ENCODE measurements around the gene TPR.
"Not testable (repeated sequence)": the region's sequence is repeated elsewhere in the genome, so short reads cannot be mapped to it uniquely, and the experiment has no call there.

TPR gene

GRCh38 chr1:186375152-186375928 is at the start of gene TPR, which contains the start of gene ODR4:
TSS of gene TPR (minus strand) at chr1:186375253. CDS start at chr1:186375028, 225 bp downstream.
TSS of gene ODR4 (plus strand) at chr1:186375838. CDS start at chr1:186379786, 3,948 bp downstream.
- peak; percentile 91 to 95 (median 91) for DNase-seq (ENCODE audit: low read depth in 3 of 3)

DNA sequence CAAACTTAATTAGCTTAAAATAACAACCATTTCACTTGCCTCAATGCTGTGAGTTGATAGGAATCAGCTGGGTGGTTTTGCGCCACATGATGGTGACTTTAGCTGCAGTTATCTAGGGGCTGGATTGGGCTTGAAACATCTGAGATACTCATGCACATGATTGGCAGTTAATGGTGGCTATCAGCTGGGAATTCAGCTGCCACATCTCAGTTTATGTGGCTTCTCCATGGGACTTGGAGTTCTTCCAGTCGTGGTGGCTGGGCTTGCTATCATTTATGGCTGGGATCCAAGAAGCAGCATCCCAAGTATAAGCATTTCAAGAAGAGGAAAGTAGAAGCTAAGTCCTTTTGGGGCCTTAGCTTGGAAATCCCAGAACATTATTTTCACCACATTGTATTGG is 49.5 kb upstream of the TPR start:
- DNase-seq (ENCODE audit: low read depth in 3 of 3), result no peak

DNA sequence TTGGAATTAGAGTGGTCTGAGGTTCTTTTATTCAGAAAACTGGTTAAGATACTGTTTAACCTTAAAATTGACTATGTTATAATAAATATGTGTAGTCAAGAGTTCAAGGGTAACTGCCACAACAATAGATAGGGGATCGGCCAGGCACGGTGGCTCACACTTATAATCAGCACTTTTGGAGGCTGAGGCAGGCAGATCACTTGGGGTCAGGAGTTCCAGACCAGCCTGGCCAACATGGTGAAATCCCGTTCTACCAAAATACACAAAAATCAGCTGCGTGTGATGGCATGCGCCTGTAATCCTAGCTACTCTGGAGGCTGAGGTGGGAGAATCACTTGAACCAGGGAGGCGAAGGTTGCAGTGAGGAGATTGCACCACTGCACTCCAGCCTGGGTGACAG is 46.4 kb upstream of the TPR start:
- DNase-seq (ENCODE audit: low read depth in 3 of 3), result no peak

GRCh38 chr1:186420923-186421322 is 45.9 kb upstream of the TPR start:
- no peak for DNase-seq (ENCODE audit: low read depth in 3 of 3)

- no peak for DNase-seq (ENCODE audit: low read depth in 3 of 3)
These were observed 45.3 kb upstream of the TPR start for GRCh38 chr1:186420311-186420710.

- no peak for DNase-seq (ENCODE audit: low read depth in 3 of 3)
These were observed 43.5 kb upstream of the TPR start for GRCh38 chr1:186418503-186418902.

DNA sequence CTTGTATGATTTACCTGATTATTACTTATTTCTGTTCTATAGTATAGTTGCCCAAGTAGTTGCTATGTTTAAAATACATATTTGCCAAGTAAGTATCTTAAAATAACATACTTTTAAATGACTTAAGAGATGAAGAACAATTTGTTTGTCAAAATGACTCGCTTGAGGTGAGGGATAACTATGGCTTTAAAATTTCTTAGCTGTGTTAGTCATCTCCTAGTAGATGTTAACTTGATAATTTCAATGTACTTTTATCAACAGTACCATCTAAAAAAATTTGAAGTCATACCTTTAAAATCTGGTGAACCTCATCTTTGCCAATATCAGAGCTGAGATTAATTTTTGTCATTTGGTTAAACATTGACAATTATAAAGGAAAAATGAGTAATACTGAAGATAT is 38.3 kb upstream of the TPR start:
- DNase-seq (ENCODE audit: low read depth in 3 of 3), result no peak

DNA sequence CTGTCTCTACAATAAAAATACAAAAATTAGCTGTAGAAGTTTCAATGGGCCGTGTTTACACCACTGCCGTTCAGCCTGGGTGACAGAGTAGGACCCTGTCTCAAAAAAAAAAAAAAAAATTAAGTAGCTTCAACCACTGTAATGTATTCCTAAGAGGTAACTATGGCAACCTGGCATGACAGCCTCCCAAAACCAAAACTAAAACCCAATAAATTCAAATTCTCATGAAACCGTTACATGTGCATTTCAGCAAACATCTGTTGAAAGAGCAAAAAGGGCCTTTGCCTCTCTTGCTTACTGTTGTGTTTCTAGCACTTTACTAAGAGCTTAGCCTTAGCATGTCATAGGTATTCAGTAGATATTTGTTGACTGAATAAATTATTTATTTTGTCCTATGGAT is 34.0 kb upstream of the TPR start:
- no peak for DNase-seq (ENCODE audit: low read depth in 3 of 3)

GRCh38 chr1:186404454-186405051 is 29.5 kb upstream of the TPR start:
- no peak for DNase-seq (ENCODE audit: low read depth in 3 of 3)

GRCh38 chr1:186403632-186404031 is 28.6 kb upstream of the TPR start:
- no peak for DNase-seq (ENCODE audit: low read depth in 3 of 3)

DNA sequence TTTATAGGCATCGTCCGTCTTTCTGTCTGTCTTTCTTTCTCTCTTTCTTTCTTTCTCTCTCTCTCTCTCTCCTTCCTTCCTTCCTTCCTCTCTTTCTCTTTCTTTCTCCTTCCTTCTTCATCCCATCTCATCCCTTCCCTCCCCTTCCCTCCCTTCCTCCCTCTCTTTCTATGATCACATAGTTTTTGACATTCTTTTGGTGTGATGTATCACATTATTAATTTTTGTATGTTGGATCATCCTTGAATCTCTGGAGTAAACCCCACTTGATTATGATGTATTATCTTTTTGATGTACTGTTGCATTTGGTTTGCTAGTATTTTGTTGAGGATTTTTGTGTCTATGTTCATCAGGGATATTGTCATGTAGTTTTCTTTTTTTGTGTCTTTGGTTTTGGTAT is 26.4 kb upstream of the TPR start:
- DNase-seq (ENCODE audit: low read depth in 3 of 3), result not testable (repeated sequence)

- not testable (repeated sequence) for DNase-seq (ENCODE audit: low read depth in 3 of 3)
These were observed 17.7 kb upstream of the TPR start for GRCh38 chr1:186392711-186393110.

GRCh38 chr1:186391841-186392240 is 16.8 kb upstream of the TPR start:
- DNase-seq (ENCODE audit: low read depth in 3 of 3), result no peak

- no peak for DNase-seq (ENCODE audit: low read depth in 3 of 3)
These were observed 15.9 kb upstream of the TPR start for GRCh38 chr1:186390925-186391324.

DNA sequence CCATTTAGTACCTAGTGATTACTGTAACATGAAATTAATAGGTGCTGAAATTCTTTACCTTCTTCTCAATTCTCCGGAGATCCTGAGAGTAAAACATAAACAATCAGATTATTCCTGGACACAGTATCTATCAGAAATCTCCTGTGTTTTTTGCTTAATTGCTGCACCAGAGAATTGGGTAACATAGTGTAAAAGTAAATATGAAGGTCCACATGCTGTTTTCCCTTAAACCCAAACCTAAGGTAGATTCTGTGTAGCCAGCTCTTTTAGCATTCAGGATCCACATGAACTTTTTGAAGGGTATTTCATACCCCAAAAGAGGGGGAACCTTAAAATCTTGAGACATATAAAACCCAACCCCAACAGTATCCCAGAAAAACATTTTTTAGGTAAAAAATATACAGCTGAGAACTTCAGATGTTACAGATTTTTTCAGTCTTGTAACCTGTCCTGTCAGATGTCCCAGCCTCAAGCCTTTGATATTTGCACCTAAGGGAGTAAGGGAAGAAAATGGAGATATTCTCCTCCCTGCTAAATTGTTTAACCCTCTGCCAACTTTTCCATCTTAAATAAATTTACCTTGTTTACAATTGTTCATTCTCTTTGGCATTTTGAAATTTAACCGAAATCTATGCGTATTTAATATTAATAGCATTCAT is 11.8 kb upstream of the TPR start:
- no peak for DNase-seq (ENCODE audit: low read depth in 3 of 3)

DNA sequence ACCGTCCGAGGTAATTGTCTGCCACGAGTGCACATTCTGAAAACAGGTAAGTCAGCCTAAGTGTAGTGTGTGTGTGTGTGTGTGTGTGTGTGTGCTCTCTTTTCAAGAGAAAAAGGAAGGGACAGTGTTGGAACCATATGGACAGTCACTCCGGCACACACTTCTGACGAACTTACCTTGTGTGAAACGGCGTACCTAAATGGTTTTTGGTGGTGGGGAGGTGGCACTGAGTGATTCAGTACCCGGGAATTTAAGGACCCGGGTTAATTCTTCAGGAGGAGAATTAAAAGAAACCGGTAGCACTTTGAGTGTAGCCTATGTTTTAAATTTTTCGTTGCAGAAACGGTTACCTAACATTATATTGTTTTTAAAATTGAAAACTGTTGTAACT is 871 bp upstream of the TPR start:
- no peak for DNase-seq (ENCODE audit: low read depth in 3 of 3)

- DNase-seq (ENCODE audit: low read depth in 3 of 3), result peak; percentile 2 to 15 (median 11)
These were observed 526 bp downstream of the TPR start for GRCh38 chr1:186374303-186375151.

- DNase-seq (ENCODE audit: low read depth in 3 of 3), result not testable (repeated sequence)
These were observed 27.0 kb downstream of the TPR start for GRCh38 chr1:186347837-186348691.

- no peak for DNase-seq (ENCODE audit: low read depth in 3 of 3)
These were observed 34.3 kb downstream of the TPR start for GRCh38 chr1:186340772-186341171.

DNA sequence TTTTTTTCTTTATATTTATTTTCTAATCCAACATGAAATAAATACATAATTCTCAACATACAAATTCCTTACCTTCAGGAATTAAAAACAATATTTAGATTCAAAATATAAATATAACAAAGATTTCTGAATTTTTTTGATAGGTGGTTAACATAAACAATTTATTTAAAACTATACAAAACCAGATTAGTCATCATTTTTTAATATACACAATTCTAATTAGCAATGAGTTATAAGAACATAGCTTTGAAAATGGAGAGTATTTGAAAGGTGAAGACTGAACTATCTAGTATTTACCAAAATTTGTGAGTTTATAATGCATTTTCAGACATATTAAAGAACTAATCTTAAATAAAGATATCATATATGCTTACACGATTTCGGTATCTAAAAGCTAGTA is 37.5 kb downstream of the TPR start:
- no peak for DNase-seq (ENCODE audit: low read depth in 3 of 3)

DNA sequence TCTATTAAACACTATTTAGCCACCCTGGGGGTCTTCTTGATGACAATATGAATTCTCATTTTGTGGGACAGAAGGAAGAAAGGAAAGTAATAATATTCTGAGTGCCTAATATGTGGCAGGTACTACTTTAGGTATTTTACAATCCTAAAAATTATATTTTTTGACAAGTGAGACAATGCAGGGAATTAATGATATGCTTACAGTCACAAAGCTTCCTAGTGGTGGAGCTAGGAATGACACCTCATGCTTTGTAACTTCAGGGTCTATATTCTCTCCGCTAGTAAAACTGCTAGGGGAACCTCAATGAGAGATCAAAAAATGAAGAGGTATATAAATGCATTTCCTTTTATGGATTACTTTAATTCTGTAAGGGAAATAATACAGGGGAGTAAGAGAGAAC is 44.3 kb downstream of the TPR start:
- DNase-seq (ENCODE audit: low read depth in 3 of 3), result no peak
